Glutamatergic neuron (in vitro differentiated cells): ENCODE measurements around the gene FAM20C. TPM values are rescaled to one million over a fixed set of nuclear protein-coding genes. Genes with fewer than 3 reads are reported as not detected.

Source experiments
- DNase-seq: peaks from one replicate; pipeline ENCODE4 v3.0.0; 2022
- H3K27ac Mint-ChIP-seq: one replicate; pipeline ENCODE4 v1.8.0; 2020; ENCODE audit warnings: mild to moderate bottlenecking, mixed read lengths, inconsistent platforms; ENCODE audit not compliant: unreplicated experiment
- H3K27me3 Mint-ChIP-seq: one replicate; pipeline ENCODE4 v1.8.0; 2020; ENCODE audit warnings: mild to moderate bottlenecking, moderate library complexity, mixed read lengths, inconsistent platforms; ENCODE audit not compliant: unreplicated experiment
- H3K36me3 Mint-ChIP-seq: one replicate; pipeline ENCODE4 v1.8.0; 2020; ENCODE audit warnings: mild to moderate bottlenecking, mixed read lengths, inconsistent platforms; ENCODE audit not compliant: unreplicated experiment
- H3K4me1 Mint-ChIP-seq: one replicate; pipeline ENCODE4 v1.8.0; 2020; ENCODE audit warnings: mild to moderate bottlenecking, low read depth, mixed read lengths, inconsistent platforms; ENCODE audit not compliant: unreplicated experiment
- H3K4me3 Mint-ChIP-seq: one replicate; pipeline ENCODE4 v1.8.0; 2020; ENCODE audit warnings: mild to moderate bottlenecking, mixed read lengths, inconsistent platforms; ENCODE audit not compliant: unreplicated experiment
- H3K9me3 Mint-ChIP-seq: one replicate; pipeline ENCODE4 v1.8.0; 2020; ENCODE audit warnings: mild to moderate bottlenecking, moderate library complexity, mixed read lengths, inconsistent platforms; ENCODE audit not compliant: unreplicated experiment
- CTCF ChIP-seq: fragments of 200-600 bp; sonication (generic); IDR thresholded peaks from one replicate; pipeline ENCODE4 v1.5.0; 2021; ENCODE audit not compliant: partially characterized antibody, unreplicated experiment
- total RNA-seq: library from RNA; stranded (reverse); fragmentation: NEBNext Ultra II Directional; extraction: Animal tissue kit (Norgen Biotek cat#: 25700); gene quantifications from one replicate; pipeline ENCODE4 v1.2.1, GENCODE V29; 2021; ENCODE audit not compliant: unreplicated experiment

FAM20C gene
- total RNA-seq, 1 donor from 2014 or later: 199 TPM

- peaks cover 2% of the 10 kb centered on the region for H3K4me1 Mint-ChIP-seq
- TF ChIP-seq CTCF: no peak
- no peak overlapping the region for H3K27ac Mint-ChIP-seq
- peaks cover 26% of the 10 kb centered on the region for H3K36me3 Mint-ChIP-seq
- H3K4me3 Mint-ChIP-seq: no peak overlapping the region
- H3K9me3 Mint-ChIP-seq: peaks cover 30% of the 10 kb centered on the region
- DNase-seq: no peak
- peaks cover 15% of the 10 kb centered on the region for H3K27me3 Mint-ChIP-seq
Measured at GRCh38 chr7:253581-254336, 61.4 kb downstream of the FAM20C start.

DNA sequence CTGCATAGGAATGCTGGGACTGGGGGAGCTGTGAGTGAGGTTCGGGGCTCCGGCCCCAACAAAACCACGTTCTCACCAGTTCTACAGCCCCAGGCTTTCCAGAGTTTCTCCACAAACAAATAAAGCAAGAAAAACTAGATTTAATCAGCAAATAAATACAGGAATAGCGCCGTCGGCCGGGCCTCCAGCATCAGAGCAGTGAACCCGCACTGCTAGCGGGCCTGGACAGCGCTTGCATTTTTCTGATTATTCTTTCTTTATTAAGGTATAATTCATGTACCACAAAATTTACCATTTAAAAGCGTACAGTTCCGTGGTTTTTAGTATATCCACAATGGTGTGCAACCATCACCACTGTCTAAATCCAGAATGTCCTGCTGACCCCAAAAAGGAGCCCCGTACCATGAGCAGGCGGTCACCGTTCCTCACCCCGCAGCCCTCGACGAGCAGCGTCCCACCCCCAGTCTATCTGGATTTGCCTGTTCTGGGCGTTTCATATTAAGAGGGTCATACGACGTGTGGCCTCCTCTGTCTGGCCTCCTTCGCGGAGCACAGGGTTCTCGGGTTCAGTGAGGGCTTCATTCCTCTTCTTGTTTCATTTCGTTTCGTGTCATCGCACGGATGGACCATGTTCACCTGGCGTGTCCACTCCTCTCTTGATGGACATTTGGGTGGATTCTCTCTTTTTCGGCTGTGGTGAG, 62.1 kb downstream of the FAM20C start:
- DNase-seq: peak; percentile 2
- no peak for TF ChIP-seq CTCF
- Mint-ChIP-seq H3K4me1 (peaks cover 2% of the 10 kb centered on the region), H3K36me3 (peaks cover 31% of the 10 kb centered on the region), H3K27me3 (peaks cover 18% of the 10 kb centered on the region), H3K27ac (peak overlapping the region; percentile 55), H3K4me3 (no peak overlapping the region), H3K9me3 (peaks cover 33% of the 10 kb centered on the region)

- Mint-ChIP-seq H3K4me1 (peaks cover 2% of the 10 kb centered on the region), H3K9me3 (peaks cover 34% of the 10 kb centered on the region), H3K27me3 (peaks cover 15% of the 10 kb centered on the region), H3K27ac (peak overlapping the region; percentile 55), H3K36me3 (peaks cover 33% of the 10 kb centered on the region), H3K4me3 (no peak overlapping the region)
- DNase-seq: peak; percentile 3
- TF ChIP-seq CTCF: no peak
Measured at GRCh38 chr7:255038-255435, 62.7 kb downstream of the FAM20C start.

GRCh38 chr7:255721-256361, 63.5 kb downstream of the FAM20C start:
- Mint-ChIP-seq H3K27me3 (peaks cover 17% of the 10 kb centered on the region), H3K36me3 (peaks cover 36% of the 10 kb centered on the region), H3K4me1 (peaks cover 2% of the 10 kb centered on the region), H3K4me3 (no peak overlapping the region), H3K27ac (no peak overlapping the region), H3K9me3 (peaks cover 38% of the 10 kb centered on the region)
- peak; percentile 9 for DNase-seq
- no peak for TF ChIP-seq CTCF

GRCh38 chr7:256461-256940, 64.1 kb downstream of the FAM20C start:
- TF ChIP-seq CTCF: no peak

More at GRCh38 chr7:256461-256940, 64.1 kb downstream of the FAM20C start:
- H3K4me3 Mint-ChIP-seq: no peak overlapping the region
- H3K9me3 Mint-ChIP-seq: peaks cover 42% of the 10 kb centered on the region
- peaks cover 21% of the 10 kb centered on the region for H3K27me3 Mint-ChIP-seq
- peak; percentile 2 for DNase-seq
- H3K36me3 Mint-ChIP-seq: peaks cover 39% of the 10 kb centered on the region
- H3K27ac Mint-ChIP-seq: peak overlapping the region; percentile 33
- peaks cover 2% of the 10 kb centered on the region for H3K4me1 Mint-ChIP-seq
